HG03432 (cell line): ENCODE results near the gene CRTC2.
A peak's percentile ranks its signal among the peaks of the same experiment; 100 is the strongest.

Experiments used
- ATAC-seq: cut with Tn5 transposase; IDR thresholded peaks from one replicate; pipeline ENCODE4 v1.9.1; 2021; ENCODE audit warnings: mild to moderate bottlenecking, moderate library complexity; ENCODE audit not compliant: unreplicated experiment

The CRTC2 gene

GRCh38 chr1:153976819-153977249 lies 18.4 kb upstream of the CRTC2 start:
- ATAC-seq: no peak

DNA sequence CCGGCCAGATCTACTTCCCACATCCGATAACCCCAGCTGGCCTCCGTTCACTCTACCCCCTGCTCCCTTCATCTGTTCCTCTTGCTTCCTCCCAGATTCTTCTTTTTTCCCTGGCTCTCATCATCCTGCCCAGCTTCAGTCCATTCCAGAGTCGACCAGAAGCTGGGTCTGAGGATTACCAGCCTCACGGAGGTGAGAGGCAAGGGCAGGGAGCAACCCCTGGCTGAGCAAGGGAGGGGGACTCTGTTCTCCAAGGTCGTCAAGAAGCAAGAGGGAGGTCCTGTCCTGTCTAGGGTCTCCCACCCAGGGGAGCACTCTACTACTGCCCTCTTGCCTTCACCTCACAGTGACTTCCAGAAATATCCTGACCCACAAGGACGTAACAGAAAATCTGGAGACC lies 15.1 kb upstream of the CRTC2 start:
- no peak for ATAC-seq

GRCh38 chr1:153973071-153973470 lies 14.7 kb upstream of the CRTC2 start:
- ATAC-seq: no peak

DNA sequence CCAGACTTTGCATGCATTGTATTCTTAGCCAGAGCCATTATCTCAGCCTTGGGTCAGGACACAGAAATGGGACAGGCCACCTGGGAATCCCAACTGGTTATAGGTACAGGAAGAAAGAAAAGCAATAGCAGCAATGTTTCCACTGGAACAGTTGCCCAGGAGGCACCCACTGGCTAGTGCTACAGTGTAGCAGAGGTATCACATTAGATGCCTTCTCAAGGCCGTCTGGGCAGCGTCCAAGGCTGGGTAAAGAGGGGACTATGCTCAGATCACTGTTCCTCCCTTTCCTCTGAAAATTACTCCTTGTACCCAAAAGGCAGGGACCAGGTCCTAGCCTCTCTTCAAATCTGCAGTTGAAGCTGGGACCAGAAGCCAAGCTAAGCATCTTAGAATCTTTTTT lies 11.9 kb upstream of the CRTC2 start:
- no peak for ATAC-seq

DNA sequence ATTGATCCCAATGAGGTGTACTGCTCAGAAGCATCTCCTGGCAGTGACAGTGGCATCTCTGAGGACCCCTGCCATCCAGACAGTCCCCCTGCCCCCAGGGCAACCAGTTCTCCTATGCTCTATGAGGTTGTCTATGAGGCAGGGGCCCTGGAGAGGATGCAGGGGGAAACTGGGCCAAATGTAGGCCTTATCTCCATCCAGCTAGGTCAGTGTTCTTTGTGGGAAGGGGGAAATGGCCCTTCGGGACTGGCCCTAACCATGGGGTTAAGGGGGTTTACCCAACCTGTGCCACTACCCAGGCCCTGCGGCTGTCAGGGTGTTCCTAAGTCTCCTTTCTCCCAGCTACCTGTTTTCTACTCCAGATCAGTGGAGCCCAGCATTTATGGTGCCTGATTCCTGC lies 10.6 kb upstream of the CRTC2 start:
- no peak for ATAC-seq

DNA sequence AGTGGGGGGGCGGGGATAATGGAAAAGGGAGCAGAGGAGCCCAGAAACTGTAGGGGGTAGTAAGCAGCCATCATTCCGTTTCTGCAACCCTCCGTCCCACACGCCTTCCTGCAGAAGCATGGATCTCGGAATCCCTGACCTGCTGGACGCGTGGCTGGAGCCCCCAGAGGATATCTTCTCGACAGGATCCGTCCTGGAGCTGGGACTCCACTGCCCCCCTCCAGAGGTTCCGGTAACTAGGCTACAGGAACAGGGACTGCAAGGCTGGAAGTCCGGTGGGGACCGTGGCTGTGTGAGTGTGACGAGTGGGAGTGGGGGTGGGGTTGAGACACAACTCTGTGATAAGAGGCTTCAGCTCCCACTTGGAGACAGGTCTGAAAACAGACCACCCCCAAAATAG lies 10.0 kb upstream of the CRTC2 start:
- ATAC-seq: no peak

- ATAC-seq: no peak
Observed at GRCh38 chr1:153968000-153968363, 9.6 kb upstream of the CRTC2 start.

DNA sequence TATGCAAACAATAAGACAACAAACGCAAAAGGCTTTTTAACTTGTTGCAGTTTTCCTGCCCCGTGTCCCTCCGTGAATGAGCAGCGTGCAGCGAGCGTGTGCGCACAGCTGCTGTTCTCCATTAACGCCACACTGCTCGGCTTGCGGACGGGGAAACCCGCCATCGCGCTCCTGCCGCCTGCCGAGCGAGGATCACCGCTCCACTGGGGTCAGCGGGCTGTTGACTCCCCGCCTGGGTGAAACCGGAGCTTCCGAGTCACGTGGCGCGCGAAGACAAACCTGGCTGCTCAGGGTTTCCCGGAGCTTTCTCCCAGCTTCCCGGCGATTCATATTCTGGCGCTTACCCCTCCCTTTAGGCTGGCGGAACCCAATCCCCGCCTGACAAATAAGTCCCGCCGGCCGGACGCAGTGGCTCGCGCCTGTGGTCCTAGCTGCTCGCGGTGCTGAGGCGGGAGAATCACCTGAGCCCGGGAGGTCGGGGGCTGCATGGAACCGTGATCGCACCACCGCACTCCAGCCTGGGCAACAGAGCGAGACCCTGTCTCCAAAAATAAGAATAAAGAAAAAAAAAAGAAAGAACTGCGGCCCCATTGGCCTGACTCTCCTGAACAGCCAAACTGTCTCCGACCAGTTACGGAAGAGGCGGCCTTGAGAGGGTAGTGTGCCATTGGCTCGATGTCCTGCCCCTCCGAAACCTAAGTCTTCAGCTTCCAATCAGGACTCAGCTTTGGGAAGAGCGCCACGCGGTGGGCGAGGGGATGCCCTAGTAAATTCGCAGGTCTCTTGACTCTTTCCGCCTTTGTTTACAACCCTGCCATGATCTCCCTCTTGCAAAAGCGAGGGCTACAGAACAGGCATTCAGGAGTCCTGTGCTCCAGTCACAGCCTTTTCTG lies 8.9 kb upstream of the CRTC2 start, which contains the start of gene CREB3L4:
Gene CREB3L4 (plus strand): TSS at position 796 of the 893 bp plus-strand sequence. CDS start 624 bp downstream, outside the sequence.
- ATAC-seq: peak; percentile 72

DNA sequence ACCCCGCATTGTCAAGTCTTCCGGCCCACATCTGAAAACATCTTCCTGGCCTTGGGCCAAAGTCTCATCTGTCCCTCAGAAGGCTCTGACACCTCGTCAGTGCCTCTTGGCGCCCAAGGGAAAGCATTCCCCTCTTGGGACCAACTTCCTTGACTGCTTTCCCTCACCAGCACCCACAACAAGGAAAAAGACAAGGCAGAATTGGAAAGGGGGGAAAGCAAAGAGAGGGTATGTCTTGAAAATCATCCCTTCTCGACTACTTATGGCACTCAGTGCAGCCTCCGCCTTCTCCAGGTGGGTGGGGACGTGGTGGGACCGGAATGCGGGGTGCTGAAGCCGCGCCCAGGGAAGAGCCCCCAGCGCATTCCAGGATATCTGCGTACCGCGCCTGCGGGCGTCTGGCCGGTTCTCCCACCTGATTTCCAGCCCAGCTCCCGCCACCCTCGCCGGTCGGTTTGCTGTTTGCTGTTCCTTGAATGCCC lies 5.5 kb upstream of the CRTC2 start:
- ATAC-seq: no peak

- ATAC-seq: peak; percentile 50
Observed at GRCh38 chr1:153963030-153963849, 4.8 kb upstream of the CRTC2 start, which contains the start of gene SLC39A1. TSS of gene SLC39A1 (minus strand) at chr1:153963537. CDS start at chr1:153962715, 822 bp downstream.

DNA sequence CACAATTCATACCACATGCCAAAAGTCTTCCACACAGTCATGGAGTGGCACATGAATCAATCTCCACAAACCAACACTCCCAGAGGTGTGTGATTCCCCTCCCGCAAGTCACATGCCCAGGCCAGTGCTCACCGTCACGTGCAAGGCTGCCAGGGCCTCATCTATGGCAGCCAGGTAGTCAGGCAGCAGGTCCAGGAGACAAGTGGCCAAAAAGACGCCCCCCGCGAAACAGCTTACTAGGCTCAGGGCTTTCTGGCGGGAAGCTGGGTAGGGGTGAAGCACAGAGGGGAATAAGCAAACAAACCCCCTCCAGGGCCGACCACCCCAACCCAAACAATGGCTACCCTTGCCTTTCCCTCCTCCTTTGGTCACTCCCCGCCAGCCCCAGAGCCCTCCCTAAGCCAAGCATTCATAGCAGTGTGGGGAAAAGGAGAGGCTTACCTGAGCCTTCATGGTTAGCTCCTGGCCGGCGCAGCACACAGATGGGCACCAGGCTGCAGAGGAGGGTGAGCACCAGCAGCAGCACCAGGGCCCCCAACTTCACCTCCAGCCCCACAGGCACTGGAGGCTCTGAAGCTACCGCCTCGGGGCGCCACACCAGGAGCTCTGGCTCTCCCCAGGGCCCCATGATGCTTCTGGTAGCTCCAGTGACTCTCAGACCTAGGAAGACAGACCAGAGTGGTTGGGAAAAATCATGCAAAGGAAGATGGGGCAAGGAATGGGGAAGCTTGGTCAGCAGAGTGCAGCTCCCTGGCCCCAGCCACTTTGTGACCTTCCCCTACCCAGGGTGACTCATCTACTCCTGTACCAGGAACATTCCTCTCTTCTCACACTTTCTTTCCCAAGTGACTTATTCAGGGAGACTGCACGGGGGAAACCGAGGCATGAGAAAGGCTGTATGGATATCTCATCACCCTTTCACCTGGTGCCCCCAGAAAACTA lies 3.9 kb upstream of the CRTC2 start:
- ATAC-seq: no peak

DNA sequence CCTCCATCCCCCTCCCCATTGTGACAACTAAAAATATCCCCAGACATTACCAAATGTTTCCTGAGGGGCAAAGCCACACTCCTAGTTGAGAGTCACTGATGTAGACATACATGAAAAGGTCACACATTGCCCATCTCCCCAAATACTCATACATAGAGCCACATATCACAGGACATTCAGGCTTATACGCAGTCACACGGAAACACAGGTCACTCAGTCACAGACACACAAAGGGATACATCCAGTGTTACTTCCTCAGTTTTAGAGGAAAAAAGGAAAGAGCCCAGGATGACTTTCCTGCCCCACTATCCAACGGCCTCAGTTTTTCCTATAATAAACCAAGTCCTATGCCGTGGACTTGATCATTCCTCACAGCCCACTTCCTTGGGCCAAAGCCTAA lies 3.0 kb upstream of the CRTC2 start:
- ATAC-seq: no peak

- ATAC-seq: no peak
Observed at GRCh38 chr1:153960206-153960605, 1.8 kb upstream of the CRTC2 start.

GRCh38 chr1:153959454-153959853 lies 1.0 kb upstream of the CRTC2 start:
- ATAC-seq: no peak

- ATAC-seq: no peak
Observed at GRCh38 chr1:153958961-153959260, 499 bp upstream of the CRTC2 start.

DNA sequence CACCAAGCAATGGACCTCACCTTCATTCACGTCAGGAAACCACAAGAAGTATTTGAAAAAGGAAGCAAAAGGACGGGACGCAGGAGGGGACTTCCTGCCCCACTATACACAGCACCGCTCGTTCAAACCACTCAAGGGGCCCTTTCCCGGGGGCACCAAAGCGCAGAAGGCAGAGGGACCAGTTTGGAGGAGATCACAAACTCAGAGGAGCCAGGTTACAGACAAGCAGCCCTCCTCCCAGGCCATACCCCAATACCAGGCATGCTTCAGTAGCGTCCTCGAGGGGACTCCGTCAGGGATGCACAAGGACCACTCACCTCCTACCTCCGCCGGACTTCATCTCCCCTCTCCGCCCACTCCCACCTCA lies 685 bp downstream of the CRTC2 start:
- ATAC-seq: peak; percentile 11

- no peak for ATAC-seq
Observed at GRCh38 chr1:153956997-153957715, 1.3 kb downstream of the CRTC2 start.

DNA sequence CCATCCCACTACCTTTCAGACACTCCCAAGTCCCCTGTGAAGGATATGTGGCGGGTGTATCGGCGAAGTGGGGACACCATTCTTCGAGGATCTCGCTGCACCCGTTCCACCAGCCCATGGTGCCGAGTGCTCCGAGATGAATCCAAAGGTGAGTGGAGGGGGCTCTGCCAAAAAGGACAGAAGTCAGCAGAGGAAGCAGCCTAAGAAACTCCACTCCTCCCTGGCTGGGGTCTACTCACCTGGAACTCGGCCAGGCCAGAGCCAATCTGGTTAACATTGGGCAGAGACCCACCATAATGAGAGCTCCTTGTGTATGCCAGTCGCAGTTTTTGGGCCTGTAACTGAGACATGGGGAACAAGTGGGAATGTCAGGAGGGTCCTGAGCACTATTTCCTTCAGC lies 3.6 kb downstream of the CRTC2 start:
- no peak for ATAC-seq

DNA sequence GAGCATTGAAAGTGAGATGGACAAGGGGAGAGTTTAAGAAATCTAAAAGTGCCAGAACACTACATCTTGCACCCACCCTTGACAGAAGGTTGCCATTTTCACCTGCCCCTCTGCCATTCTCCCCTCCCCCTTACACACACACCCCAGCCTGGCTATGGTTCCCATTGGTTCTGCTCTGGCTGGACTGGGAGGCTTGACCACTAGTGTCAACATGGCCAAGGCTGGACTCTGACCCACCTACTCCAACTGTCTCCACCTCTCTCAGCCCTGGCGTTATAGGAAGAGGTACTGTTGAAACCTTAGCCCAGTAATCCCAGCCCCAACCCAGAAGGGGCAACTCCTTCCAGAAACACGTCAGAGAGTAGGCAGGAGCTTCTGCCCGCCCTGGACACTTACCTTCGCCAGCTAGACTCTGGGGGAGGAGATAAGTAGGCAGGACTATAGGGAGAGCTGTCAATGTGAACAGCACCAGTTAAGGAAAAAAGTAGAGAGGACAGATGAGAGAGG lies 4.5 kb downstream of the CRTC2 start:
- no peak for ATAC-seq

GRCh38 chr1:153951801-153952200 lies 6.6 kb downstream of the CRTC2 start:
- ATAC-seq: no peak
